Measurements from ENCODE around the gene APOB. TPM values are rescaled to one million over a fixed set of nuclear protein-coding genes. Genes with fewer than 3 reads are reported as not detected.

Gene APOB
- total and polyA plus RNA-seq, 10 of the 15 experiments (the other 5 are each of a cell fraction or from before 2014, with no cell fraction given) = 1.4 TPM; not detected in 9

- ChIA-PET SMC1A (ENCODE audit: uncharacterized antibody, unreplicated experiment) (interaction anchor here (0.7 to 6.3 kb wide), 5 partner anchors 109 to 310 kb away, joined by 3 to 101 read pairs (median 4); partner anchors contain the start of gene HS1BP3), RAD21 (ENCODE audit: unreplicated experiment) (interaction anchor here (0.7 to 6.4 kb wide), 4 partner anchors 180 to 301 kb away, joined by 3 to 68 read pairs (median 4); no protein-coding TSS in a partner anchor), POLR2A (no interaction called here), CTCF (interaction anchor here (0.5 to 11.4 kb wide), 14 partner anchors 11 to 310 kb away, joined by 3 to 218 read pairs (median 6); partner anchors contain the start of gene HS1BP3)
- intact Hi-C loops (cut with micrococcal nuclease; ENCODE audit: unreplicated experiment) (no loop called here), in situ Hi-C loops (cut with MboI) (loop anchor here (5.0 to 25.0 kb wide), 2 partner anchors 300 to 525 kb away; partner anchors contain the start of gene RHOB)
- no peak for FAIRE-seq
- no TSS peak for BruUV-seq (replicated peaks)
- no peak for DNase-seq (ENCODE audit: low read depth, low spot score)
- TF ChIP-seq ZNF24 (IDR thresholded peaks at IDR 0.05) (no peak), CTCF (IDR thresholded peaks at IDR 0.05 in 2 of 3, conservative IDR thresholded peaks at IDR 0.05 in 1 of 3; ENCODE audit: control insufficient read depth in 2 of 3, extremely low read depth in 1 of 3, insufficient read depth in 1 of 3, low read depth in 3 of 3, low read length in 3 of 3) (no peak), WRNIP1 (IDR thresholded peaks at IDR 0.05; ENCODE audit: borderline replicate concordance, low read depth, low read length) (no peak), MYC (IDR thresholded peaks at IDR 0.05; ENCODE audit: insufficient read depth, insufficient read length, insufficient replicate concordance, low read length, severe bottlenecking) (no peak), BCL11A (IDR thresholded peaks at IDR 0.05; ENCODE audit: low read depth, low read length) (no peak), ZBTB40 (IDR thresholded peaks at IDR 0.05; ENCODE audit: borderline replicate concordance) (no peak), SUZ12 (IDR thresholded peaks at IDR 0.05; ENCODE audit: unreplicated experiment) (no peak), ZBED1 (IDR thresholded peaks at IDR 0.05; ENCODE audit: borderline replicate concordance) (no peak)
- Histone ChIP-seq H3K4me3 (no peak overlapping the region), H3K27me3 (replicated peaks in 1 of 2; ENCODE audit: control insufficient read depth in 2 of 2, insufficient read depth in 2 of 2, low read length in 1 of 2) (no peaks in the 10 kb centered on the region; a peak in 2 of 4 replicates), H3K36me3 (ENCODE audit: control insufficient read depth in 2 of 2, insufficient read depth in 2 of 2, low read length in 1 of 2) (no peaks in the 10 kb centered on the region), H3K4me1 (ENCODE audit: control insufficient read depth, insufficient read depth, low read length) (no peaks in the 10 kb centered on the region), H3K9me3 (replicated peaks; ENCODE audit: control insufficient read depth, insufficient read depth, low read length) (no peaks in the 10 kb centered on the region), H3K9ac (ENCODE audit: control insufficient read depth, insufficient read depth, low read length) (no peak overlapping the region), H3K27ac (ENCODE audit: control insufficient read depth, insufficient read depth) (no peak overlapping the region), H3K79me2 (ENCODE audit: control insufficient read depth, insufficient read depth, low read length) (no peaks in the 10 kb centered on the region), H2AFZ (ENCODE audit: control insufficient read depth, low read depth, low read length) (no peak overlapping the region), H3K4me2 (ENCODE audit: control insufficient read depth, insufficient read depth) (no peak overlapping the region), H4K20me1 (ENCODE audit: control insufficient read depth, insufficient read depth) (no peaks in the 10 kb centered on the region)
- WGBS (ENCODE audit: insufficient coverage, insufficient replicate concordance, low lambda C conversion rate, missing lambda C conversion rate) = 26% methylated on average over 7 of the region's 7 CpGs
- ATAC-seq = no peak
Measured at GRCh38 chr2:20961858-20962257, 82.0 kb downstream of the APOB start.
